NCI-H774 (cell line): ENCODE data around the gene AAMDC.
"Not testable (repeated sequence)": the region's sequence is repeated elsewhere in the genome, so short reads cannot be mapped to it uniquely, and the experiment has no call there.

Experiments used
- DNase-seq: peaks from one replicate; lab custom pipeline; 2025; lab: John Stamatoyannopoulos, UW

AAMDC gene

DNA sequence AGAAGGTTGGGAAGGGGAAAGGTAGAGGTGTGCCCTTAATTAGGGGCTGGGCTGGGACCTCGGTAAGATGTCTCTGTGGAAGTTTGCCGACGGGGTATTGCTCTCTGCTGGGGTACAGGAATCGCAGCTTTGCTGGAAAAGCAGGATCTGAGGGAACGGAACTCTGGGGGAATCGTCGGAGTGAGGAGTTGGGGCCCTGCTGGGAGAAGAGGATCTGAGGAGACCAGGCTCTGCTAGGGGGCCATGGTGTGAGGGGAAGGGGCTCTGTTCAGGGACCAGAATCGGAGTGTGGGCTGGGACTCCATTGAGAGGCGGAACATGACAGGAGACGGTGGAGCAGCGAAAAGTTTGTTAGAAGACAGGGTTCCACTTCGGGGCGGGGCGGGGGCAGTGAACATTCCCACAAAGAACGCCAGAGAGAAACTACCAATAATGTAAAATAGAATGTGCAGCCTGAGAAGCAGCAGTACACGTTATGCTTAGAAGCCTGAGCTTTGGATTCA lies 456 bp downstream of the AAMDC start:
- DNase-seq = no peak

DNA sequence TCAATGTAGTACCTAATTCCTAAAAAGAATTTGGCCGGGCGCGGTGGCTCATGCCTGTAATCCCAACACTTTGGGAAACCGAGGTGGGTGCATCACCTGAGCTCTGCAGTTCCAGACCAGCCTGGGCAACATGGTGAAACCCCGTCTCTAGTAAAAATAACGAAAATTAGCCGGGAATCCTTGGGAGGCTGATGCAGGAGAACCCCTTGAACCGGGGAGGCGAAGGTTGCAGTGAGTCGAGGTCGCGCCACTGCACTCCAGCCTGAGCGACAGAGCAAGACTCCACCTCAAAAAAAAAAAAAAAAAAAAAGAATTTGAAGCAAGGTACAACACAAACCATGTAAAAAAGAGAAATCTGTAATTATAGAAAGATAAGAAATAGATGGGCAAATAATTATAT lies 1.2 kb downstream of the AAMDC start:
- not testable (repeated sequence) for DNase-seq

DNA sequence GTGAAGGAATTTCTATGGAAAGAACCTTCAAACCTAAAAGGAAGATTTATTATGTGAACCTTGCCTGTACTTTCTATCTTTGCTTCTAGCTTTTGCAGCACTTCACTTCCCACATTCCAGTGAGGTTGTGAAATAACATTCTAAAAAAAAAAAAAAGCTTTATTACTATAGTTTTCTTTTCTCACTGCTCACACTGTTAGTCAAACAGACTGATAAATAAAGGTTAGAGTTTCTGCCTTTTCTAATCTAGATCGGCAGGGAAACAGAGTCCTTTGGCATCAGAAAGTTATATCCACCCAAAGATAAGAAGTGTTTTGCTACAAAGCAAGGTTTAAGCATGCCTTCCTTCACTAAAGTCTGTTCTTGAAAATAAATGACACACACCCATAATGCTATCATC lies 2.8 kb downstream of the AAMDC start:
- no peak for DNase-seq

DNA sequence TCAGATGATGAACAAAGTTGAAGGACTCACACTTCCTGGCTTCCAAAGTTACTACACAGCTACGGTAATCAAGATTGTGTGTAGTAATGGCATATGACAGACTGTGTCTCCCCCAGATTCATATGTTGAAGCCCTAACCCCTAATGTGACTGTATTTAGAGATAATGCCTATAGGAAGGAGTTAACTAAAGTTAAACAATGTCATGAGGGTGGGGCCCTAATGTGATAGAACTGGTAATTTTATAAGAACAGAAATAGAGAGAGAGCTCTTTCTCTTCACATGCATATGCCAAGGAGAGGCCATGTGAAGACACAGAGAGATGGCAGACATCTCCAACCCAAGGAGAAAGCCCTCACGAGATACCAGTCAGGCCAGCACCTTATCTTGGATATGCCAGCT lies 8.0 kb downstream of the AAMDC start:
- no peak for DNase-seq

DNA sequence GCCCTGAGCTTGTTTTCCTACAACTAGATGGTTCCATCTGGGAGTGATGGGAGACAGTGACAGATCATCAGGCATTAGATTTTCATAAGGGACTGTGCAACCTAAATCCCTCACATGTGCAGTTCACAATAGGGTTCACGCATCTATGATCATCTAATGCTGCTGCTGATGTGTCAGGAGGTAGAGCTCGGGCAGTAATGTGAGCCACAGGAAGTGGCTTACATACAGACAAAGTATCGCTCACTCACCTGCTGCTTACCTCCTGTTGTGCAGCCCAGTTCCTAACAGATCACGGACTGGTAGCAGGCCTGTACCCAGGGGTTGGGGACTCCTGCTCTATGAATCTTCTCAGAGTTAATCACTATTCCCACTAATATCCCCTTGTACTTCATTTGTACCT lies 12.4 kb downstream of the AAMDC start:
- DNase-seq = no peak

DNA sequence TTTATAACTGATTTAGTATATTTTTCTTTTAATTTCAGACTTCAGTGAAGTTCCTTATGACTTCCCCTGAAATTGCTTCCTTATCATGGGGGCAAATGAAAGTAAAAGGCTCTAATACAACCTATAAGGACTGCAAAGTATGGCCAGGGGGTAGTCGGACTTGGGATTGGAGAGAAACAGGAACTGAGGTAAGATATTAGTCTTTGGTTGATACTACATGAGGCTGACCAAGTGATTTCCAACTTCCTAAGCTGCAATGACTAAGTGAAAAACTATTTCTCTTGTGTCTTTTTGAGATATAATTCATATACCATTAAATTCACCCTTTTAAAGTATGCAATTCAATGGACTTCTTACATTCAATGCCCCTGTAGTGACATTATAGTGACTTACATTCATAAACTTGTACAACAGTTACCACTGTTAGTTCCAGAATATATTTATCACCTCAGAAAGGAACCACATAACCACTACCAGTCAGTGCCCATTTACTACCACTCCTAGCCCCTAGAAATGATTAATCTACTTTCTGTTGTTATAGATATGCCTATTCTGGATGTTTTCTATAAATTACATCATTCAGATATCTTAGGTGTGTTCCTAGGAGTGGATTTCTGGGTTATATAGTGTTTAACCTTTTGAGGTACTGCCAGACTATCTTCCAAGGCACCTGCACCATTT lies 21.6 kb downstream of the AAMDC start:
- no peak for DNase-seq

DNA sequence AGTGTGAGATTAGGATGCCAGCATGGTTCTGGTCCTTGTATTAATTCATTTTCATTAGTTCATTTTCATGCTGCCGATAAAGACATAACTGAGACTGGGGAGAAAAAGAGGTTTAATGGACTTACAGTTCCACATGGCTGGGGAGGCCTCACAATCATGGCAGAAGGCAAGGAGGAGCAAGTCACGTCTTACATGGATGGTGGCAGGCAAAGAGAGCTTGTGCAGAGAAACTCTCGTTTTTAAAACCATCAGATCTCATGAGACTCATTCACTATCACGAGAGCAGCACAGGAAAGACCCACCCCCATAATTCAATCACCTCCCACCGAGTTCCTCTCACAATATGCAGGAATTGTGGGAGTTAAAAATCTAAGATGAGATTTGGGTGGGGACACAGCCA lies 22.8 kb downstream of the AAMDC start:
- not testable (repeated sequence) for DNase-seq

DNA sequence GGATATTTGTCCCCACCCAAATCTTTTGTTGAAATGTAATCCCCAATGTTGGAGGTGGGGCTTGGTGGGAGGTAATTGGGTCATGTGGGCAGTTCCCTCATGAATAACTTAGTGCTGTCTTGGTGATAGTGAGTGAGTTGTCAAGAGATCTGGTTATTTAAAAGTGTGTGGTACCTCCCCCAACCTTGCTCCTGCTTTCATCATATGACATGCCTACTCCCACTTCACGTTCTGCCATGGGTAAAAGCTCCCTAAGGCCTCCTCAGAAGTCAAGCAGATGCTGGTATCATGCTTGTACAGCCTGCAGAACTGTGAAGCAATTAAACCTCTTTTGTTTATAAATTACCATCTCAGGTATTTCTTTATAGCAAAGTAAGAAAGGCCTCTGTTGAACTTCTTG lies 30.6 kb downstream of the AAMDC start:
- DNase-seq = no peak

DNA sequence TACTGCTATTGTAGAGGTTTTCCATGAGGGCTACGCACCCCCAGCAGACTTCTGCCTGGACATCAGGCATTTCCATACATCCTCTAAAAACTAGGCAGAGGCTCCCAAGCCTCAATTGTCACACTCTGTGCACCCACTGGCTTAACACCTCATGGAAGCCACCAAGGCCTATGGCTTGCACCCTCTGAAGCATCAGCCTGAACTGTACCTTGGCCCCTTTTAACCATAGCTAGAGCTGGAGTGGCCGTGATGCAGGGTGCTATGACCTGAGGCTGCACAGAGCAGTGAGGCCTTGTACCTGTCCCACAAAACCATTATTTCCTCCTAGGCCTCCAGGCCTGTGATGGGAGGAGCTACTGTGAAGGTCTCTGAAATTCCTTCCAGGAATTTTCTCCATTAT lies 33.9 kb downstream of the AAMDC start:
- no peak for DNase-seq

DNA sequence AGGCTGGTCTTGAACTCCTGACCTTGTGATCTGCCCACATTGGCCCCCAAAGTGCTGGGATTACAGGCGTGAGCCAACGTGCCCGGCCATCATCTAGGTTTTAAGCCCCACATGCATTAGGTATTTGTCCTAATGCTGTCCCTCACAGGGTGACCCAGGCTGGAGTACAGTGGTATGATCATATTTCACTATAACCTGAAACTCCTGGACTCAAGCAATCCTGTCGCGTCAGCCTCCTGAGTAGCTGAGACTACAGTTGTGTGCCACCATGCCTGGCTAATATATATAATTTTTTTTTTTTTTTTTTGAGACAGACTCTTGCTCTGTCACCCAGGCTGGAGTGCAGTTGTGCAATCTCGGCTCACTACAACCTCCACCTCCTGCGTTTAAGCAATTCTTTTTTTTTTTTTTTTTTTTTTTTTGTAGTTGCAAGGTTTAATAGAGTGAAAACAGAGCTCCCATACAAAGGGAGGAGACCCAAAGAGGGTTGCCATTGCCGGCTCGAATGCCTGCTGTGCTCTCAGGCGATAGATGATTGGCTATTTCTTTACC lies 37.0 kb downstream of the AAMDC start:
- not testable (repeated sequence) for DNase-seq

DNA sequence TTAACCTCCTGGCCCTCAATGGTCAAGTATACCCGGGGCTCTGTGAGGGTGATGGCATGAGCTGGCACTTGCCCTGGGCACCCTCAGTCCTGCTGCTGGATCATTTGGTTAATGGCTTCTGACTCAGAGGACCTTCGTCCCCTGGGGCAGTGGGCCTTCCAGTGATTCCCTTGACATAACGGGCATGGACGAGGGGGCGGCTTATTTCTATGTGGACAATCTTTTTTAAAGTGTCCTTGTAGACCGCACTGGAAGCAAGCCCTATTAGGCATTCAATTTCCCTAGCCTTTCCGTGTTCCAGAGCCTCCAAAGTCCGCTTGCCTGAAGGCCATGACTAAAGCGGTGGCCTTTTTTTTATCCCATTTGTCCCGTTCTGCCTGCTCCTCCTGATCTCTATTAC lies 40.5 kb downstream of the AAMDC start:
- not testable (repeated sequence) for DNase-seq

DNA sequence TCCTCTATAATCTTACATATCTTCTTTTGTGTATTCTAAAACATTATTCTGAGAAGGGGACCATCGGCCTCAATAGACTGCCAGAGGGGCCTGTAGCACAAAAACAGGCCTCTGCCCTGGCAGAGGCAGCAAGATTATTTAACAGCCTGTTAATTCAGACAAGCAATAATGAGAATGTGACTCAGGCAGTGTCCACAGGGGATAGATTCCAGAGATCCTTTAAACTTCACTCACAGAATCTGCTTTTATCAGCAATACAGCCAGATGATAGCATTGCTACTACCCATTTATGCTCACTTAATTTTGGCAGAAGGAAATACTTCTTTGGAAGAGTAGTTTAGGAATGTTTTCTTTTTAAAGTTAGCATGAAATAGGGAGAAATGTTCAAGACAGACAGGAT lies 44.9 kb downstream of the AAMDC start:
- DNase-seq = no peak

DNA sequence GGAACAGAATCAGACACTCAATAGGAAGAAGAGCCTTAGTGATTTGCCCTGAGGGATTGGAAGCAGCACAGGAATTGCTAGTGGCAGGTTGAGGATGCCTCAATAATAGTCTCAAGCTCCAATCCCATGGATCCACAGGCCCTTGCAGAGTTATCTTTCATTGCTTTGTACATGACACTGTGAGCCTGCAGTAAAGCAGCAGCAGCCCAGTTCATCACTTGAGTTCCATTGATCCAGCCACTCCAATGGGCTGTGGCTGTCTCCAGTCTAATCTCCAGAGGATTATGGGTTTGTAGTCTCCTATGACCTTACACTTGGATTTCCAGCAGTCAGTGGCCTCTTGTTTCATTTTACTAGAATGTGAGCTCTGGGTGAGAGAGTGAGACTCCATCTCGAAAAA lies 45.4 kb downstream of the AAMDC start:
- no peak for DNase-seq

DNA sequence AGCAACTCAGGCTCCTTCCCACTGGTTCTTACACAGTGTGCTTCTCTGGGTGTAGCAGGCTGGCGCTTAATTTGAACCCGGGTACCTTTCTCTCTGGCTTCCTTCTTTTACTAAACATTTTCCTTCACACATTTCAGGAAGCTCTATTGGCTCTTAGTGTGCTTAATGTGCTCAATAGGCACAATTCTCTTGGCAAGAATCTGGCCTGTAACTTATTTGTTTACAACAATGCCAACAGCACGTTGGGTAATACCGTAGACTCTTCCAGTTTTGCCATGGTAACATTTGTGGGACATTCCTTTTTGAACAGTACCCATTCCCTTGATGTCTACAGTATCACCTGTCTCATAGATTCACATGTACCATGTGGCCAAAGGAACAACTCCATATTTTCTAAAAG lies 47.8 kb downstream of the AAMDC start:
- no peak for DNase-seq

DNA sequence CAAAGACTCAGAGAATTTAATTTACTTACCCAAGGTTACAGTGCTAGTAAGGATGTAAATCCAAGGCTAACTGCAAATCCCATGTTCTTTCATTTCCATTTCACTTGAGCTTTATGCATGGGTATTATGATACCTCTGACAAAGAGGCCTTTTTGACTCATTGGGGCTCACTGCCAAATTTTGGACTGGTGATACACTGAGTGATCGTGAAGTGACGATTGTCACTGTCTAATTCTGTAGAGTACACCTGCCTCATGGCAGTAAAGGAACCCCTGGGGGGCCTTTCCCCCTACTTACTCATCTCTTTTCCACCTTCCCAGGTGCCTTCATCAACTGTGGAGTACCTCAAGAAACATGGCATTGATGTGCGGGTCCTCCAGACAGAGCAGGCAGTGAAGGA lies 50.9 kb downstream of the AAMDC start:
- no peak for DNase-seq

DNA sequence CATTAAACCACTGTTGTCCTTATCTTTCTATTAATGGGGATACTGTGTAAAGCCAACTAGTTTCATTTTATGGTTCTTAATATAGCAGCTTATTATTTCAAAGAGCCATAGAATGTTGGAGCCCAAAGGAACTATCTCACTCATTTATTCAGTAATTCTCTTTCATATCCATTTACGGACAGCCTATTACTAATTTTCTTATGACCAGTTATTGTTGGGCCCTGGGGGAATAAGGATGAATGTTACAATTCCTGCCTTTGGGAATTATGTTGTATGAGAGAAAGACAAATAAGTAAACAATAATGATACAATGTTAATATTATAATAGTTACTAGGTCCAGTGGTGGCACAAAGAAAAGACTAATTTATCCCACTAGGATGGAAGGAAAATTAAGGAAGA lies 52.4 kb downstream of the AAMDC start:
- DNase-seq = no peak

DNA sequence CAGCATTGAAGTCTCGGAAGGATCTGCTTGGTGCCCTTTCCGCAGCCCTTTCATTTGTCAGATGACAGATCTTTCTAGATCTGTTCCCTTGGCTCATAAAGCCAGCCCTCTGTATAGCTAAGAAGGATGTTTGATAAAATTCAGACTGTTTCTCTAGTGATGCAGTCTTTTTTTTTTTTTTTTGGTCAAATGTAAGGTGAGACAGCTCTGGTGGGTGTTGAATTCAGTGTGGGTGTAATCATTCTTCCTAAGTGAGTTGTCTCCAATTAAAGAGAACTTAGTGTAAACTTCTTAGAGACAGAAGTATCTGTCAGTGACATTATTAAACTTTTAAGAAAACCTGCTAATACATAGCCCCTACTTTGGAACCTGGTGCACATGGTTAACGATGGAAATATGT lies 53.3 kb downstream of the AAMDC start:
- no peak for DNase-seq

DNA sequence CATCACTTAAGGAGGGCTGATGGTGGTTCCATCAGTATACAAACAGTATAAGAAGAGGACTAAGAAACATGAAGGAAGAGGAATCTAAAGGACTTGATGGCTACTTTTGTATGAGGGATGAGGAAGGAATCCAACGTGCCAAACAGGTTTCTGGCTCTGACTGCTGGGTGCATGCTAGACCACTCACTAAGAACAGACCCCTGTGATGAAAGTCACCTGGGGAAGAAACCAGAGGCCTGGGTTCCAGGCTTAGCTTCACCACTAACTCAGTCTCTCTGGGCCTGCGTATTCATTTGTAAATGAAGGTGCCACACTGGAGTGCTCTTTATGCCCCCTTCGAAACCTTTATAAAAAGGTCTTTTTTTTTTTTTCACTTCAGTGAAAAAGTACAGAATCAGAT lies 55.1 kb downstream of the AAMDC start:
- no peak for DNase-seq

DNA sequence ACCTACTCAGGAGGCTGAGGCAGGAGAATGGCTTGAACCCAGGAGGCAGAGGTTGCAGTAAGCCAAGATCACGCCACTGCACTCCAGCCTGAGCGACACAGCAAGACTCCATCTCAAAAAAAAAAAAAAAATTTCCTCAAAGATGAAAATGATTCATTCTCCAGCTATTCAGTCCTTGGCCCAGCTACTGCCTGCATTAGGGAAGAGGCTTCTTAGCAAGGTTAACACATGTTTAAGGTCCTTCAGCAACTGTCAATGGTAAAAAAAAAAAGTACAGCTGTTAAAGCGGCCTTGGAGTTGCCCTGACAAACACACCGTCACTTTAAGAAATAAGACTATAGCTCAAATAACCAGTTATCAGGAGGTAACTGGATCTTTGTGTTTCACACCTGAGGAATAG lies 57.3 kb downstream of the AAMDC start:
- not testable (repeated sequence) for DNase-seq

DNA sequence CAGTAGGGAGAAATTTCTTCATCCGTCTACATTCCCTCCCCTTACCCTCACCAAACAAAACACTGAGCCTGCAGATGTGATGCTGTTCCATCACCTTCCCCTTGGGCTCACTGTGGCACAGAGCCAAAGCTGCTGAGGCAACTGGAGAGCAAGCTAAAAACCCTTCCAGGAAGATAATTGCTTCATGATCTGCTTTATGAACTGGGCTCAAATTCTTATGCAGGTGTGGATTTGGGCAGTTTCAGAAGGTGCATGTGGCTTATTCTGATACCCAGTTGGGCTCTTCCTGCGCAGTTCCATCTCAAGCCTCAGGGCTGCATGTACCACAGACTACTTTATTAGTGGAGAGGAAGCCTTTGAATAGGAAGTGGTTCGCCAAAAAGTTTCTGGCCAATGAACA lies 58.3 kb downstream of the AAMDC start:
- no peak for DNase-seq

DNA sequence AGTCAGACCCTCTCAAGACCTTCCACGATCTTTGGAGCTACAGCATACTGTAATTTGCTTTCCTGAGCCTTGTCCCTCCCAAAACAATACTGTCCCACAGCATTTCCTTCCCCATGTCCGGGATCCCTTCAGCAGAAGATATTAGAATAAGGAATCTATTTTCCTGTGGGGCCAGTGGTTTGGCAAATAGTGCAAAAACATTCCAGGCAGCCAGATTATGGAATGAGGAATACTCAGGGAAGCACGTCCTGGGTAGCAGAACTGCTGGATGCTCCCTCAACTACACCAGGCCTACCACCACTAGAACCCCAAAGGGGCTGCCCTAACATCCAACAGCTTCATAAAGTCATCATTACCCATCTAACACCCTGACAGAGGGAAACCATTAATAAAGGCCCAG lies 61.5 kb downstream of the AAMDC start:
- no peak for DNase-seq

DNA sequence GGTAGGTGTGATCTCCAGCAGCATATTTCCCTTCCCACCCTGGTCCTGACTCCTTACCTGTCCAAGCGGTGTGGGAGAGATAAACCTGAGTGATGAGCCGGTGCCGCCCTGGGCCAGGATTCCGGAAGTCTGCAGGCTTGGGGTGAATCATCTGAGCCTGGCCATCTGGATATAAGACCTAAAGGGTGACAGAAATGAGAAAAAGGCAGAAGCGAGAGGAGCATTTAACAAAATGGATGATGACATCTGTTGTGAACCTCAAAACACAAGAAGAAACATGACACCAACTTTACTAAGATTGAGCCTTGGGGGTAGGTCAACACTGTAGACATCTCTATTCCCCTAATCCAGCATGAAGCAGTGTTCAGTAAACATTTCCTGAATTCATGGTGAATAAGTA lies 62.8 kb downstream of the AAMDC start:
- no peak for DNase-seq

DNA sequence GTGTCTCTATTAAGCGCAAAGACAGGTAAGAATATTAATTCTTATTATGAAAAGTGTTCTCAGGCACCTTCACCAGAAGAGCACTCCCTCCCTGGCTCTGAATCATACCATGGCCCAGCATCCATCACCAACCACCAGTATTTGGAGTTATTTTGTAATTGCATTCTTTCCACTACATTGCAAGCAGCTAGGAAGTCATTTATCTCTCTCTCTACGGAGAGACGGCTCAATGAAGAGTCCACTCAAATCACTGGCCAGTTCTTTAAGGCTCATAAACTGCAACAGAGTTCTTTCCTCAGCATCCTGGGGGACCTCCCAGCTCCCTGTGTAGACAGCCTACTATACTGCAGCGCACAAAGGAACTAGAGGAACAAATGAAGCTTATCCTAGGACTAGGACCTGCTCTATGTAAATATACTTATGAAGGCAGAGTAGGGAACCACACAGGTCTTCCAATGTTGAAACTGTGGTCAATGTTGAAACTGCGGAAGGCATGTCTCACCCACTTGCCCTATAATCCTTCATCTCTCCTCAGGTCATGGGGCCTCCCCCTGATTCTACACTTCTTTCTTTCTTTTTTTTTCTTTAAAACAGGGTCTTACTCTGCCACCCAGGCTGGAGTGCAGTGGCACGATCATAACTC lies 63.4 kb downstream of the AAMDC start:
- DNase-seq = no peak

DNA sequence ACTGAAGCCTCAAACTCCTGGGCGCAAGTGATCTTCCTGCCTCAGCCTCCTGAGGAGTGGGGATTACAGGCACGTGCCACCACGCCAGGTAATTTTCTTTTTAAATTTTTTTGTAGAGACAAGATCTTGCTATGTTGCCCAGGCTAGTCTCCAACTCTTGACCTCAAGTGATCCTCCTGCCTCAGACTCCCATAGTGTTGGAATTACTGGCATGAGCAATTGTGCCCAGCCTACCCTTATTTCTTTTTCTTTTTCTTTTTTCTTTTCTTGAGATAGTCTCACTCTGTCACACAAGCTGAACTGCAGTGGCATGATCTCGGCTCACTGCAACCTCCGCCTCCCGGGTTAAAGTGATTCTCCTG lies 63.9 kb downstream of the AAMDC start:
- no peak for DNase-seq
